GM18861 (cell line): Measurements from ENCODE around the gene TEAD1.

Experiments
- ATAC-seq: cut with Tn5 transposase; IDR thresholded peaks from one replicate; pipeline ENCODE4 v1.9.1; 2021; ENCODE audit not compliant: unreplicated experiment

TEAD1 gene

DNA sequence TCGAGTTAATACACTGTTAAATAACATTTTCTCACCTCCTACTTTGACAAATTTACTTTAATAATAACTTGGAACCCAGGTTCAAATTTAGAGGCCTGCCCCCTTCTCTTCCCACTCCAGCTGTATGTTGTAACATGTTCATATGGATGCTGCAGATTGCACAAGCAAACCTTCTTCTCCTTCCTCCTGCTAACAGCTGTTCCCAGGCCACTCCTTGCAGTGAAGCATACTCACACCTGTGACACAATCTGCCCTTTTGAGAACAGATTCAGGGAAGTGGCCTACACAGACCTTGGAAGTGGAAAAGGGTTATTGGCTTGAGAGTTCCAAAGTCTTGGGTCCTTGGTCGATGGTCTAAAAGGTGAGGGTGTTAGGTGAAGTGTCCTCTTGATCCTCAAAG lies 131.9 kb downstream of the TEAD1 start:
- no peak for ATAC-seq

DNA sequence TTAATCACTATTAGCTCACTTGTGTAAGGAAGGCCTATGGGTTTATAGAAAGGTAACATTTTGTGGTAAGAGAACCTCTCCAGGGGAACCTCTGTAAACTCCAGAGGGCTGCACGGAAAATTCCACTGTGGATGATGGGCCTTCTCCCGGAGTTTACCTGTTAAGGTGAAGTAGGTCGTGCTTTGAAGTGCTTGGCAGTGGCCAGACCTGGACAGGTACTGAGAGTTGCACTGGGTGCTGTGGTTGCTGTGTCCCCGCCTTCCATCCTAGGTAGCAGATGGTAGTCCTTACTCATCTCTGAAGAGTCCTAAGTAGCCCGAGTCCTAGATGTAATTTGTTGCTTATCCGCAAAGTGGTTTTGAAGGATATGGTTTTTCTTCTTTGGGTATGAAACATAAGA lies 133.4 kb downstream of the TEAD1 start:
- no peak for ATAC-seq

DNA sequence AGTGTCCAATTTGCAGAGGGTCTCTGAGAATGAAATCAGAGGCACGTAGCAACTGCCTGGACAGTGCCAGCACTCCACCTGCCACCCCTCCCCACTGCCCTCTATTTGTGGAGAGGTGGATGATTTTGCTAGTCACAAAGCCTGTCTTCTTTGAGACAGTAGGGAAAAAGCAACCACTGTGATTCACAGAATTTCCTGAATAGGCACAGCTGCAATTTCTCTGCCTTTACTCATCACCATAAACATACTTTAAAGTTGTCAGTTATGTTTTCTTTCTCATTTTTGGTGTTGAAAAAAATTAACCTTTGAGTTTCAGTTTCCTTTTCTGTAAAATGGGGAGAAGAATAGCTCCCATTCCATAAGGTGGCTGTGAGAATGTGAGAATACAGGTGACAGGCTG lies 134.3 kb downstream of the TEAD1 start:
- ATAC-seq = no peak

DNA sequence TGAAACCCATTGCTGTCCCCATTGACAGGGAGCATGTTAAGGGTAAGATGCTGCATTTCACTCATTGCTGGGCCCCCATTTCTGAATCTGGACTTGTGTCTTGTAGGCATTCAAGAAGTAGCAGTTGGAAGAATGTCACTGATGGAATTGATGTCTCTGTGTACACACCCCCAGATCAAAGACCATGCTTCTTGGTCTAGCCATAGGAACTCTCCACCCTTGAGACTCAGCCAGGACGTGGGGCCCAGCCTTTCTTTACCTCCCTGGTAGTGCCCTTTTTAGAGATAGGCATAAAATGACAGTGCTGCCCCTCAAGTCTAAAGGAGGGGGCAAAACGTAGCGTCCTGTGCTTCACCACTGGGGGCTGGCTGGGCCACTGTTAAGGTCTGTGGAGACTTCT lies 135.1 kb downstream of the TEAD1 start:
- no peak for ATAC-seq

DNA sequence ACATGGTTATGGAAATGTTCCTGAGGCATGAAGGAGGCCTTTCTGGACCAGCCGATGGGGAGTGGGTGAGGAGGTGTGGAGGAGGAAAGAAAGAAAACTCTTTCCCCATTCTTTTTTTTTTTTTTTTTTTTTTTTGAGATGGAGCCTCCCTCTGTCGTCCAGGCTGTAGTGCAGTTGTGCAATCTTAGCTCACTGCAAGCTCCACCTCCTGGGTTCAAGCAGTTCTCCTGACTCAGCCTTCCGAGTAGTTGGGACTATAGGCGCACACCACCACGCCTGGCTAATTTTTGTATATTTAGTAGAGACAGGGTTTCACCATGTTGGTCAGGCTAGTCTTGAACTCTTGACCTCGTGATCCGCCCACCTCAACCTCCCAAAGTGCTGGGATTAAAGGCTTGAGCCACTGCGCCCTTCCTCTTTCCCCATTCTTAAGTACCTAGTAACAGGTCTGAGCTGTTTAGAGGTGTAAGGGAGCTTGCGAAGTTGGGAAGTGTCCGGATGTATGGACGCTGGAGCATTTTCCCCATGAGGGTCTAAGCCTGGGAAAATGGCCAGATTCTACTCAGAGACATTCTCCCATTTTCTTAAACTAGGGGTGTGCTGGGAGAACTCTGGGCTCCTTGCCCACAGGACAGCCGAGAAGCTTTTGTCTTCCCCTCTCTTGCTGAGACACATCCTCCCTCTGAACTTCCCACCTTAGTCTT lies 135.8 kb downstream of the TEAD1 start:
- no peak for ATAC-seq

DNA sequence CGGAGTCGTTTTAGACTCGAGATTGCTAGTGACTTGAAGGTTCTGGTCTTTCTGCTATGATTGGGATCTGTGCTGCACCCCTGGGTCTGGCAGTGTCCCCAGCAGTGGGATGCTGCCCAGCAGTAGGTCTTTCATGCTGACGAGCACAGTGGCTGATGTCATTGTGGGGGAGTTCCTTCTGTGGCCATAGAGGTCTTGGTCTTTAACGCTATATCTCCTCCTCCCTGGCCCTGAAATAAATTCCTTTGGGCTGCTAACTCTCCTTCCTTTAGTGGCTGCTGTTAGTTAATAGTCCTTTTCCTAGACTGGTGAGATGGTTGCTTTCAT lies 136.3 kb downstream of the TEAD1 start:
- ATAC-seq = no peak

GRCh38 chr11:12811861-12812260 lies 137.6 kb downstream of the TEAD1 start:
- no peak for ATAC-seq

DNA sequence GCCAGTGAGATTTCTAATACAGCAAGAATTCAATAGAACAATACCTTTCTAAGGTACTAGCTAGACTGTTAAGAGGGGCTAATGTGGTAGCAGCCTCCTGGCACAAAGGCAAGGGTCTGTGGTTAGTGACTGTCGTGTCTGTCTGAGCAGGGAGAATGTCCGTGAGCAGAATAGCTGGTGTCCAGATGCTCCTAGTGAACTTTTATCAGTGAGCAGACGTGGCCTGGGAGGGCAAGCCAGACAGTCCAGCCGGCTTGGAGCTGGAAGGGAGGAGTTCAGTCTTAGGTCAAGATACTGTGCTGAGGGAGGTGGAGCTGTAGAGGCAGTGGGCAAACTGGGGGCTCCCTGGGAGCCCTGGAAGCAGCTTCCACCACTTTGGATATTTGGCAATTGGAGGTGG lies 138.6 kb downstream of the TEAD1 start:
- ATAC-seq = no peak

GRCh38 chr11:12813371-12814225 lies 139.4 kb downstream of the TEAD1 start:
- no peak for ATAC-seq

DNA sequence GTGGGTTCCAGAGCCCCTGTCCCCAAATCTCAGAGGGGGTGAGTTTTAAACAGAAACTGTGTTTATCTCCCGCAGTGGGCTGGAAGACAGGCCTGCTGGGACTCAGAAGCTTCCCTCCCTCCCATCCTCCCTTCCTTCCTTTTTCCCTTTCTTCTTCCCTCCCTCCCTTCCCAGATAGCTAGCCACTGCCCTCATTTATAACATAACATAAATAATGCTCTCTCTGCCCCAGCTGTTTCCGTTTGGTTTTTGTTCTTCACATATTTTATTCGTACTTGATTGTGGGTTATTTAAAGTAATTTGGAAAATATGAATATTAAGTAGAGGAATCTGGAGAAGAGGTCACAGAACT lies 140.9 kb downstream of the TEAD1 start:
- no peak for ATAC-seq

DNA sequence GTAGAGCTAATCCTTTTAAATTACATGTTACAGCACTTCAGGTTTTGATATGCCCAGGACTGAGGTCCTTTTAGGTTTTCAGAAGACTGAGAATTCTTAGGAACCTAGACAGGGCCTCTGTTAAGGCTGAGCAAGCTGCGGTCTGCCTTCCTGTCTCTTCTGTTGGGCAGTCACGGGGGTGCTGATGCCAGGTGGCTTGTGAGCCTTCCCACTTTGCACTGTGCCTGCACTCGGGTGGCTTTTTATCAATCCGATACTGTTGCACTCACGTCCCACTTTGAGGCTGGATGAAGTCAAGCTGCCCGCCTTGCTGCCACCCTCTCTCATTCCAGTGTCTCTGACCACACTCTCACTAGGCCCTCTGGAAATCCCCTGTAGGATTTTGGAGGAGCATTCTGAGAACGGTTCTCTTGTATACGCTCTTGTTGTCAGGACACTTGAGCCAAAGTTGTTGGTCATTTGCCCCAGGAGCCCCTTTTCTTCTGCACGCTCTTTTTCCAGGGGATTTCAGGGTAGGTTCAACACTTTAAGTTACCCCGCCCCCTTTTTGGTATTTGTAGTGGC lies 141.8 kb downstream of the TEAD1 start:
- ATAC-seq = no peak

- ATAC-seq = no peak
These were observed 143.6 kb downstream of the TEAD1 start for GRCh38 chr11:12817681-12818332.

- no peak for ATAC-seq
These were observed 144.3 kb downstream of the TEAD1 start for GRCh38 chr11:12818333-12819015.

- ATAC-seq = no peak
These were observed 148.3 kb downstream of the TEAD1 start for GRCh38 chr11:12822392-12823022.

DNA sequence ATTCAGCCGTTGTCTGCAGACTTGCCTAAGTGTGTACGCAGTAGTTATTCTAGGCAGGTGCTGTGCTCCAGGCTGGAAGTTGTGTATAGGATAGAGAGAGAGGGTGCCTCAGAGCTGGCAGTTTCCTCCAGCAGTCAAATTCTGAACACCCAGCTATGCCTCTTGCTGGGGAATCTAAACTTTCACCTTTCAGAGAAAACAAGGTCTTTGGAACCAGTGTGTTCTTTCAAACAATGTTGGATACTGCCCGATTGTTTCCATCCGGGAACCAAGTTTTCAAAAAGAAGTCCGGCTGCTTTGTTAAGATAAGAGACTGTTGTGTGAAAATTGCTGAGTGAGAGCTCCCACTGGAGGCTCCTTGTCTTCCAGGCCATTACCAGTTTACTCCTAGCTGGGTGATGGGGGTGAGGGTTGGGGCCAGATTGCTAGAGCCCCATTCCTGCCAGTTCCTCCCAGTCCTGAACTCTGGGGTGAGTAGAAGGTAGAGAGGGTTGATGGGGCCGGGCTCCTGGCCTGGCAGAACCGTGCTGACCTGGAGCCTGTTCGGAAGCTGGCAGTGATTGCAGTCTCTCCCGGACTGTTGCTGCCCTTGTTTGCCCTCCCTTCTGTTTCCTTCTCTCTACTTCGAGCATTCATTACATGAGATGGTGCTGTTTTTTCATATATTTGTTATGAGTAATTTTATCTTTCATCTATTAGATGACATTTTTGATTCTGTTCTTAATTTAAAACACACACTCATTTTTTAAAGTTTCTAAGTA lies 150.2 kb downstream of the TEAD1 start:
- ATAC-seq = no peak

DNA sequence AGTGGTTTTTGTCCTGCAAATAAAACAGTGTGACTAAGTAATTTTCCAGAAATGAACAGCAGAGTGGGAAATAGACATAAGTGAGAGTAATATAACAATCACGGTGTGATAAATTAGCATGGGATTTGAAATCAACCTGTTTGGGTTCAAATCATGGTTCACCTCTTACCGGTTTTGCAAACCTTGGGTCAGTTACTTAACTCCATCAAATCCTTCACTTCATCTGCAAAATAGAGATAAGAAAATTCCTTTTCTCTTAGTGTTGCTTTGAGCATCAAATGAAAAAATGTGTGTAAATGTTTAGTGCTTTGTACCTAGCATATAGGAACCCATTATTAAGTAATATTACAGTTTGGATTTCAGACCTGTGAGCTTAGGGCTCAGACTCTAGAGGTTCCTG lies 152.2 kb downstream of the TEAD1 start:
- no peak for ATAC-seq

GRCh38 chr11:12827369-12827768 lies 153.1 kb downstream of the TEAD1 start:
- no peak for ATAC-seq

DNA sequence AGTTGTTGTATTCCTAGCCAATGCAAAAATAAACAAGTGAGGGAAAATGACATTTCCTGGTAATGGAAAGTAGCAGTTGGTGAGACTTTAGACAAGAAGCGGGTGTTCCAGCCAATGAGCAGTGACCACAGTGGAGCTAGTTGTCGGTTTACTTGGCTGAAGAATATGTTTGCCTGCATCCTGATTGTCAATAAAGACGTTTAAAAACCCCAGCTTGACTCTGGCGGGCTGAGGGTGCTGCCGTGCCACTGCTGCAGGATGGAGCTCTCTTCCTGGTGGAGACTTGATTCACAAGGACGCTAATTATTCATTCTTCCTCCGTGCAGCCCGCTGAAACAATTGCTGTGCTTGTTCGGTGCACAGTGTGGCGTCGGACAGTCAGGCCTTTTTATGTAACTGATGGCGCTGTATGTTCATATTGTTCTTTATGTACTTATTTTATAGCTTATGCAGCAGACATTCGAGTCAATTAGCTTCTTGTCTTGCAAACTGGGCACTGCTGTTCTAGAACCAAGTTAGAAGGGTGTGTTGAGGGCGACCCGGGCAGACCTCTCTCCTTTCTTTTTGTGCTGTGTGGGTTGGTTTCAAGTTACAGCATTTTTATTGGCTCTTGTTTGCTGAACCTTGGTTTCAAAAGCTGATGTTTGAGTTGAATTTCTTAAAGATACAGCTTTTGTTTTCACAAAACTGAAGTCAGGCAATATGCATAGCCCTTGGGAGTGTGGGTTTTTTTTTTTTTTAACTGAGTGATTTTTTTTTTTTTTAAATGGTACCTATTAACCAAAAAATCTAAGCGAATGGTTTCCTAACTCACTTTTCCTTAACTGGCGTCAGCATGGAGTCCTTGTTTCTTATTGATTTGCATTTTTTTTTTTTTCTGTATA lies 153.9 kb downstream of the TEAD1 start:
- no peak for ATAC-seq

- no peak for ATAC-seq
These were observed 154.9 kb downstream of the TEAD1 start for GRCh38 chr11:12829131-12829530.
